GM21825 (cell line): Measurements from ENCODE around the gene PLCL2.

ENCODE experiments used
- ATAC-seq: cut with Tn5 transposase; IDR thresholded peaks from one replicate; pipeline ENCODE4 v1.9.1; 2021; ENCODE audit warnings: mild to moderate bottlenecking, moderate library complexity; ENCODE audit not compliant: unreplicated experiment

The PLCL2 gene

GRCh38 chr3:16864610-16865313 lies 20.0 kb upstream of the PLCL2 start:
- ATAC-seq = no peak

DNA sequence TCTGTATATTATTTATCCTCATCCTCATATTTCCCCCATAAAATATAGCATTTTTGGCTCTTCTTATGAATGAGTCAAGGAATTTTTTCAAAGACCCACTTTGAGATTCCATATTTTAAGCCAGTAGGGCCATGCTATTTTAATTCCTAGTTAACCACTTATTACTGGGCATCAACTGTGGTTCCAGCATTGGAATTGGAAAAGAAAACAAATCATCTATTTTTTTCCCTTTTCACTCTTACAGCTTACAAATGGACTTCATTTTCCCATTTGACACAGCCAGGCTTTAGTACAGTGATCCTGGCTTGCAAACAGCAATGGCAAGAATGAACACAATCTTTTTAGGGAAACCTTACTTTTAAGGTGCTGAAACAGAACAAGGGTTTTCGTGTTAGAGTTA lies 19.4 kb upstream of the PLCL2 start:
- no peak for ATAC-seq

GRCh38 chr3:16866571-16866970 lies 18.2 kb upstream of the PLCL2 start:
- no peak for ATAC-seq

GRCh38 chr3:16868513-16868912 lies 16.2 kb upstream of the PLCL2 start:
- ATAC-seq = no peak

DNA sequence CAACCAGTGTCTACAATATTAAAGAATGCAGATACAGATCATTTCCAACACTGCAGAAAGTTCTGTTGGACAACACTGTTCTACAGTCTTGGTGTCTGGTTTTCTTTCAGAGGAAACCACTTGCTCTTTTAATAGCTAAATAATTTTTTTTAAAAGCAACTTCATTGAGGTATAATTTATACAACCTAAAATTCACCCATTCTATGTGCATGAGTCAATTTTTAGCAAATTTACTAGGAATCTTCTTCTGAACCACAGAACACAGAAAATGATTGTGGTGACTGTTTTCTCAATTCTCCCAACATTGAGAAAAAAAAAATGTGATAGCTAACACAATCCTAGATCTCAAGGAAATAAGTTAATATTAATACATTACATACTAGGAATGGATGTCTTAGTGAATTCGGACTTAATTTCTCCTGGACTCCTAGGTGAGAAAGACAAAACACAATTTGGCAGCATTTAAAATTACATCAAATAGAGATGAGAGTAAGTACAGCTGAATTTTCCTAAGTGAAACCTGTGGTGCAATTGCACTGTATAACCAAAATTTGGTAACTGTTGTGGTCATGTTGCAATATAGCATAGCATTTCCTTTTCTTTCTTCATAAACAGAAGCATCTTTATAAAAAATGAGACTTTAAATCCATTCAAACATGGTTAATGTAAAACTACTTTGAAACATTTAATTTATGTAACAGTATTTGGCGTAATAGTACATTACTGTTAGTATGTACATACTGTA lies 15.3 kb upstream of the PLCL2 start:
- ATAC-seq = no peak

DNA sequence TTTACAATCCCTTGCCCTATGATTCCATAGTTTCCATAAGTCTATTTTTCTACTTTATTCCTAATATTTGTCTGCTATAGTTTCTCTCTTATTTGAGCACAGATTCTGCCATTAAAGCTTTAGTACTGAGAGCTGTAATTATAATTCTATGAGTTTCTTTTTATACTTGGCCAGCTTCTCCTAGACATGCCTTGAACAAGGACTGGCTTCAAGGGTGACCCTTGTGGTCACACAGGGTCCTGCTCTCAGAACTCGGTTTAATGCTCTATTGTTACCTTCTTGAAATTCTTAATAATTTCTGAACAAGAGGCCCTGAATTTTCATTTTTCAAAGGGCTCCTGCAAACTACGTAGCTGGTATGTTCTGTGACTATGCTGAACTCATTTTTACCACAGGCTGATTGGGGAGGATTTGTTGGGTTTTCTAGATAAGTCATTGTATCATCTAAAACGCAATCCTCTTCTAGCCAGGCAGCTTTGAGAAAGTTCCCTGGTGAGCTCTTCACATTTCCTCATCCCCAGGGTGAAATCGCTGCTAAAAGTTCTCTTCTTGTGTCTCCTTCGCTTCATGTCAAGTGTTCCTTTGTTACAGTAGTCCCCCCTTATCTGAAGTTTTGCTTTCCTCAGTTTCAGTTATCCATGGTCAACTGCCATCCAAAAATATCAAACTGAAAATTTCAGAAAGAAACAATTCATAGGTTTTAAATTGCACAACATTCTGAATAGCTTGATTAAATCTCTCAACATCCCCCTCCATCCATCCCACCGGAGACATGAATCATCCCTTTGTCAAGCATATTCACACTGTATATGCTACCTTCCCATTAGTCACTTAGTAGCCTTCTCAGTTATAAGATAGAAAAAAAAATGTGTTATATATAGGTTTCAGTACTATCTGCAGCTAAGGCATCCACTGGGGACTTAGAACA lies 12.6 kb upstream of the PLCL2 start:
- no peak for ATAC-seq

- ATAC-seq = no peak
Measured at GRCh38 chr3:16873872-16874271, 10.9 kb upstream of the PLCL2 start.

- no peak for ATAC-seq
Measured at GRCh38 chr3:16875876-16876550, 8.7 kb upstream of the PLCL2 start.

DNA sequence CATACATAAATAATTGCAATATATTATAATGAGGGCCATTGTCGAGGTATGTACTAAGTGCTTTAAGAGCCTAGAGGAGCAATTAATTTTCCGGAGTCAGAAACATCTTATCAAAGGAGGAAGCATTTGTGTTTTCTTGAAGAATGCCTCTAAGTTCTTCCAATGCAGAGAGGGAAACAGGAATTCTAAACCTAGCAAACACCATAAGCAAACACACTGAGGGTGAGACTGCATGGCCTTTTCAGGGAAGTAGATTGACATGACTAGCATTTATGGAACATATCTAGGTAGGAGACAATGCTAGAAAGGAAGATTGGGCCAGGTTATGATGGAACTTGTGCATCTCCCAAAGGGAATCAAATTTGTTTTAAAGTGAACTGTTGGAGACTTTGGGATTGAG lies 7.2 kb upstream of the PLCL2 start:
- ATAC-seq = no peak

- ATAC-seq = no peak
Measured at GRCh38 chr3:16877911-16878310, 6.8 kb upstream of the PLCL2 start.

DNA sequence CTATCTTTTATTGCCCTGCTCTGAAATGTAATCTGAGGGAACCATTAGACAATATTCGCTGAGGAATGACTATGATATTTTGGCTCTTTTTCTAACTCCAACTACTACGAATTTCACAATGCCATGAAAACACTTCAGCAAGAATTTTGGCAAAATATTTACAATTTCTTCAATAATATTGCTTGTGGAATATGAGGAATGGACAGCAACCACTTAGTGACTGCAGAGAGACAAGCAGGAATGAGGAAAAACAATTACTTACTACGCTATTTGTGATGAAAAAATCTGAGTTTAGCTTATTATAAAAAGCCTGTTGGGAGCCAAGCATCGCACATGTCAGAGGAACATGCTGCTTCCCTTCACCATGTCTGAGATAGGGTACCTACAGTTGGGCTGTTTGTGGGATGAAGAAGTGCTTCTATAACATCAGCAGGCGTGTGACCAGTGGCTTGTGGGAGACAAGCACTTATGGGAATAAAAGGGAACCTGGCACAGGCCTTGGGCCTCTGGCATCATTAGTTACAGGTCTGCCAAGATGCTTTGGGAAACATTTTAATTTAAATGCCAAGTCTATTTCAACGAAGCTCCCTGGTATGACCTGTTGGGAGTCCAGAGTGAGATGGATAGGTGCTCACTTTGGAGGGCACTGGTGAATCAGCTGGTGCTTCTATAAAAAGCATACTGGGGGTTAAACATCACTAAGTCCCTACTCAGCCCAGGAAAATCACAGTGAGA lies 2.7 kb upstream of the PLCL2 start:
- ATAC-seq = no peak

GRCh38 chr3:16883057-16883722 lies 1.6 kb upstream of the PLCL2 start:
- no peak for ATAC-seq

DNA sequence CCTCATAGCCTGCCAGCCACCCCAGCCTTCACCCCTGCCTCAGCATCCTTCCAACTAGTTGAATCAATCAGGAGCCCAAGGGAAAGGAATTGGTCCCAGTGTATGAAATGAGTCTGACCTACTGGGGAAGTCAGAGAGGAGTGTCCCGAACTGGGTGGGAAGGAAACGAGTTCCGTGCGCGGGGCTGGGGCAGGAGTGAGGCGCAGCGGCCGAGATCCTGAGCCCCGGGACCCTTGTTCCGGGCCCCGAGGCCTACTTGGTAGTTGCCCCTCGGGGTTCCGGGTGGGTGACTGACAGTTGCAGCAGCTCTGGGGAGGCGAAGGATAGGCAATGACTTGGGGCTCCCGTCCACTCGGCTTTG lies 1.1 kb upstream of the PLCL2 start:
- ATAC-seq = no peak

GRCh38 chr3:16884084-16884747 lies 539 bp upstream of the PLCL2 start:
- peak; percentile 33 for ATAC-seq

DNA sequence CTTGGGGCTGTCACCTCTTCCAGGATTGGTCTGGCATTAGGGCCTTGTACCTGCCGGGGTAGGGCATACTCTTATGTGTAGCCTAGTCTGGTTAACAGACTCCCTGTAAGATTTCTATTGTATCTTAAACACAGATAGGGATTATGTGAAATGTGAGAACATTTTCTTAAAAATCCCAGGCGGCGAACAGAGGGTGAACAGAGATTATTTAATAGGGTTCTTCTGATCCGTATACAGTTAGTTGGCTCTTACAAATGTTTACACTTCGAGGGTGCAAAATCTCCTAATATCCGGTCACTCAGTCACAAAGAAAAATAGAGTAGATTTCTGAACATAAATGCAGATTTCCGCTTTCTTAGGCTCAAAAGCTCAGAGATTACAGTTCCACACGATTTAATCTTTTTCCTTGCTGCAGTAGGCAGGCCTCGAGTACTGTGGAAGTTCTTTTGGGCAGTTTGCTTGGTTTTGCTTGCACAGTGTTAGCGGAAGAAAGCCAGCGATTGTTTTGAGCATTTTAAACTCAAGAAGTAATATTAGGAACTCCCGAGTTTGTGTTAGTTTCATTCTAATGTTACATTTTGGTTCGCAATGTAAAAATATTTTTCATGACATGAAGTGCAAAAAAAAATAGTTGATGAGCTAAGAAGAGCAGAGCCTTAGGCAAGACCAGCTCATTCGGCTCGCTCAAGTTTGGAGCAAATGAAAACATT lies 993 bp downstream of the PLCL2 start:
- ATAC-seq = peak; percentile 36

DNA sequence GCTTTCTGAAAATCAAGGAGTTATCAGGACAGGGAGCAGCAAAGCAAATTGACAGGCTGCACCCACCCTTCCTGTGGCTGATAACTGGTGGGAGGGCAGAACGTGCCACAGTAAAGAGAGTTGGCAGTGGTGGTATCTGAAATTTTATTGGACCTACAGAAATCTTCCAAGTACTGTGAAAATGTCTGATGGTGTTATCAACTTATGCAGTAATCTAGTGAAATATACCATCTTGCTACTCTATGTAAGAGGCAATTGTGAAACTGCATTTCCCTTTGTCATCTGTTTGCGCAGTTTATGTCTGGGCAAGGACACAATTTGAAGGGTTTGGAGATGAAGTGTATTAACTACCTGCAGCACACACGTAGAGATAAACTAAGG lies 1.5 kb downstream of the PLCL2 start:
- ATAC-seq = no peak

GRCh38 chr3:16887130-16887529 lies 2.4 kb downstream of the PLCL2 start:
- ATAC-seq = no peak

- no peak for ATAC-seq
Measured at GRCh38 chr3:16888356-16888755, 3.6 kb downstream of the PLCL2 start.
